PC-3 (cell line): ENCODE results near the gene ZNF773.

ENCODE experiments used
- EZH2 ChIP-seq: fragments of 300-600 bp; sonication (generic); IDR thresholded peaks from one replicate; pipeline ENCODE4 v1.6.1; 2017; ENCODE audit warnings: antibody characterized with exemption, mild to moderate bottlenecking, low read length; ENCODE audit not compliant: unreplicated experiment
- EZH2phosphoT487 ChIP-seq: fragments of 300-600 bp; sonication (generic); IDR thresholded peaks from 2 replicates; pipeline ENCODE4 v1.6.1; 2018; ENCODE audit warnings: mild to moderate bottlenecking, antibody characterized with exemption, low read length, borderline replicate concordance
- TF ChIP-seq, protein P1 (sequence below): fragments of 300-600 bp; sonication (generic); conservative IDR thresholded peaks from 2 replicates; pipeline ENCODE4 v1.5.1; 2017; ENCODE audit warnings: antibody characterized with exemption, low read depth, mild to moderate bottlenecking, low read length

DNA sequence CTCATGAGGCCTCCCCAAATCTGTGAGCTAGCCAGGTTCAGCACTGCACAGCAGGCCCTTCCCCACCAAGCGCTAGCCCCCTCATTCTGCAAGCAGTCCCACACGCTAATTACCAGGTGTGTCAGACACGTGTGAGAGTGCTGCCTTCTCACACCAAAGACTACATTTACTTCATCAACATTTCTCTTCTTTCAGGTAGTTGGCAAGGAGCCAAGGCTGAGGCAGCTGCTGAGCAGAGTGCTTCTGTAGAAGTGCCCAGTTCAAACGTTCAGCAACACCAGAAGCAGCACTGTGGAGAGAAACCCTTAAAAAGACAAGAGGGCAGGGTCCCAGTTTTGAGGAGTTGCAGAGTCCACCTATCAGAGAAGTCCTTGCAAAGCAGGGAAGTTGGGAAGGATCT lies 6.4 kb downstream of the ZNF773 start:
- no peak for TF ChIP-seq EZH2
- TF ChIP-seq, protein P1, sequence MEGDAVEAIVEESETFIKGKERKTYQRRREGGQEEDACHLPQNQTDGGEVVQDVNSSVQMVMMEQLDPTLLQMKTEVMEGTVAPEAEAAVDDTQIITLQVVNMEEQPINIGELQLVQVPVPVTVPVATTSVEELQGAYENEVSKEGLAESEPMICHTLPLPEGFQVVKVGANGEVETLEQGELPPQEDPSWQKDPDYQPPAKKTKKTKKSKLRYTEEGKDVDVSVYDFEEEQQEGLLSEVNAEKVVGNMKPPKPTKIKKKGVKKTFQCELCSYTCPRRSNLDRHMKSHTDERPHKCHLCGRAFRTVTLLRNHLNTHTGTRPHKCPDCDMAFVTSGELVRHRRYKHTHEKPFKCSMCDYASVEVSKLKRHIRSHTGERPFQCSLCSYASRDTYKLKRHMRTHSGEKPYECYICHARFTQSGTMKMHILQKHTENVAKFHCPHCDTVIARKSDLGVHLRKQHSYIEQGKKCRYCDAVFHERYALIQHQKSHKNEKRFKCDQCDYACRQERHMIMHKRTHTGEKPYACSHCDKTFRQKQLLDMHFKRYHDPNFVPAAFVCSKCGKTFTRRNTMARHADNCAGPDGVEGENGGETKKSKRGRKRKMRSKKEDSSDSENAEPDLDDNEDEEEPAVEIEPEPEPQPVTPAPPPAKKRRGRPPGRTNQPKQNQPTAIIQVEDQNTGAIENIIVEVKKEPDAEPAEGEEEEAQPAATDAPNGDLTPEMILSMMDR, result no peak
- TF ChIP-seq EZH2phosphoT487, result no peak
